ENCODE results near the gene ST14. TPM values are rescaled to one million over a fixed set of nuclear protein-coding genes. Genes with fewer than 3 reads are reported as not detected.

ST14 gene
- total and polyA plus RNA-seq, 2 donors (not counting 3 experiments of a cell fraction or from before 2014, with no cell fraction given), result 0.08 TPM; not detected in 1

GRCh38 chr11:130209954-130210854 lies 50.6 kb downstream of the ST14 start:
- no peak overlapping the region for H3K4me2 ChIP-seq (ENCODE audit: insufficient read depth, low read length)
- intact Hi-C loops (cut with micrococcal nuclease), result no loop called here
- H3K27ac ChIP-seq (ENCODE audit: insufficient read depth, low read depth, low read length), result no peak overlapping the region
- H3K9me3 ChIP-seq (replicated peaks; ENCODE audit: control insufficient read depth, insufficient read depth, low read length), result no peaks in the 10 kb centered on the region
- CTCF ChIA-PET, result no interaction called here
- H3K4me3 ChIP-seq (replicated peaks in 1 of 3; ENCODE audit: insufficient read depth in 1 of 3, low read depth in 1 of 3, low read length in 3 of 3), result no peak overlapping the region
- H2AFZ ChIP-seq (ENCODE audit: low read depth, low read length), result no peak overlapping the region
- no peak overlapping the region for H3K9ac ChIP-seq (replicated peaks; ENCODE audit: extremely low read depth, insufficient read depth, low read length)
- no peaks in the 10 kb centered on the region for H3K36me3 ChIP-seq (ENCODE audit: control insufficient read depth in 2 of 2, extremely low read depth in 1 of 2, insufficient read depth in 2 of 2, low read length in 2 of 2)
- H4K20me1 ChIP-seq (replicated peaks; ENCODE audit: control insufficient read depth, extremely low read depth, insufficient read depth, low read length), result no peaks in the 10 kb centered on the region
- no peak for FAIRE-seq
- TF ChIP-seq MAX (IDR thresholded peaks at IDR 0.05; ENCODE audit: insufficient read depth, insufficient read length) (no peak), GATA2 (IDR thresholded peaks at IDR 0.05; ENCODE audit: insufficient read depth, insufficient read length, low read depth, low read length) (no peak), MYC (IDR thresholded peaks at IDR 0.05; ENCODE audit: low read depth, low read length) (no peak), JUN (IDR thresholded peaks at IDR 0.05; ENCODE audit: borderline replicate concordance, insufficient read depth, insufficient read length, low read depth) (no peak), EZH2 (IDR thresholded peaks at IDR 0.05; ENCODE audit: borderline replicate concordance, low read depth, low read length, severe bottlenecking) (no peak), FOS (IDR thresholded peaks at IDR 0.05; ENCODE audit: borderline replicate concordance, insufficient read depth, low read length) (no peak), POLR2AphosphoS5 (IDR thresholded peaks at IDR 0.05; ENCODE audit: insufficient read depth, low read depth, low read length) (no peak), POLR2A (IDR thresholded peaks at IDR 0.05; ENCODE audit: low read depth, low read length) (no peak), CTCF (IDR thresholded peaks at IDR 0.05; ENCODE audit: extremely low read depth in 1 of 2, insufficient read depth in 1 of 2, low read depth in 1 of 2, low read length in 2 of 2) (no peak)
- H3K27me3 ChIP-seq (ENCODE audit: control insufficient read depth in 2 of 2, insufficient read depth in 2 of 2, low read length in 2 of 2), result peaks cover under 1 to 6% of the 10 kb centered on the region in 2 experiments
- BruUV-seq (replicated peaks), result no TSS peak
- no peaks in the 10 kb centered on the region for H3K9me1 ChIP-seq (replicated peaks; ENCODE audit: control insufficient read depth, extremely low read depth, insufficient read depth, low read length)
- no peaks in the 10 kb centered on the region for H3K79me2 ChIP-seq (ENCODE audit: control insufficient read depth, insufficient read depth, low read length)
- dilution Hi-C loops (cut with MboI; ENCODE audit: extremely low pct_ligation_motif_present, low sequenced_read_pairs), result no loop called here
- DNase-seq (ENCODE audit: low read depth, low spot score), result no peak
- POLR2A ChIA-PET, result no interaction called here
- H3K4me1 ChIP-seq (ENCODE audit: control insufficient read depth, extremely low read depth, insufficient read depth, low read length), result no peaks in the 10 kb centered on the region
